Fibroblast of lung (primary cell): ENCODE measurements around the gene BCAS3. TPM values are rescaled to one million over a fixed set of nuclear protein-coding genes. Genes with fewer than 3 reads are reported as not detected.

Experiments used
- DNase-seq, 2 donors: peaks; one replicate each; pipeline versions ENCODE4 v3.0.0 to v3.0.0-alpha.2; 2010; ENCODE audit warnings: low read depth in 2 of 2
- H2AFZ ChIP-seq: 2 replicates; pipeline ENCODE4 v1.5.1; 2012; ENCODE audit warnings: low read length, control low read depth, inconsistent platforms
- H3K27ac ChIP-seq: 2 replicates; pipeline ENCODE4 v1.5.1; 2011; ENCODE audit warnings: low read length, control low read depth; ENCODE audit not compliant: insufficient read depth
- H3K27me3 ChIP-seq: 2 replicates; pipeline ENCODE4 v1.5.1; 2011; ENCODE audit warnings: mild to moderate bottlenecking, low read length; ENCODE audit not compliant: control insufficient read depth, insufficient read depth
- H3K36me3 ChIP-seq: 2 replicates; pipeline ENCODE4 v1.5.1; 2011; ENCODE audit warnings: low read length; ENCODE audit not compliant: control insufficient read depth, insufficient read depth
- H3K4me1 ChIP-seq: 2 replicates; pipeline ENCODE4 v1.5.1; 2011; ENCODE audit warnings: low read length; ENCODE audit not compliant: control insufficient read depth, insufficient read depth; ENCODE audit errors: extremely low read depth
- H3K4me2 ChIP-seq: 2 replicates; pipeline ENCODE4 v1.5.1; 2011; ENCODE audit warnings: low read length, control low read depth; ENCODE audit not compliant: insufficient read depth; ENCODE audit errors: extremely low read depth
- H3K4me3 ChIP-seq, 4 experiments: fragments of 200-600 bp in 1 of 4; sonication (generic) in 1 of 4; replicated peaks in 1 of 4; 2 replicates each; pipeline ENCODE4 v1.5.1; 2011 to 2016; ENCODE audit warnings: low read length in 4 of 4, low read depth in 3 of 4, mild to moderate bottlenecking in 3 of 4, control low read depth in 2 of 4, inconsistent platforms in 1 of 4, mixed read lengths in 1 of 4; ENCODE audit not compliant: insufficient read depth in 1 of 4; ENCODE audit errors: control extremely low read depth in 1 of 4
- H3K79me2 ChIP-seq: 2 replicates; pipeline ENCODE4 v1.5.1; 2012; ENCODE audit warnings: mild to moderate bottlenecking, low read length, inconsistent platforms; ENCODE audit not compliant: control insufficient read depth, insufficient read depth
- H3K9ac ChIP-seq: 2 replicates; pipeline ENCODE4 v1.5.1; 2011; ENCODE audit warnings: mild to moderate bottlenecking, low read length, control low read depth; ENCODE audit not compliant: insufficient read depth
- H3K9me3 ChIP-seq: 2 replicates; pipeline ENCODE4 v1.5.1; 2012; ENCODE audit warnings: low read depth, low read length; ENCODE audit not compliant: control insufficient read depth, insufficient read depth
- H4K20me1 ChIP-seq: 2 replicates; pipeline ENCODE4 v1.5.1; 2011; ENCODE audit warnings: low read length; ENCODE audit not compliant: control insufficient read depth, insufficient read depth; ENCODE audit errors: extremely low read depth
- CTCF ChIP-seq, 2 donors: IDR thresholded peaks in 1 of 2; conservative IDR thresholded peaks in 1 of 2; 1 replicate in 1 of 2; 2 replicates in 1 of 2; pipeline ENCODE4 v1.5.1; 2011 to 2012; ENCODE audit warnings: low read length in 2 of 2, control low read depth in 1 of 2, inconsistent platforms in 1 of 2, low read depth in 1 of 2, mild to moderate bottlenecking in 1 of 2
- EZH2 ChIP-seq: IDR thresholded peaks from 2 replicates; pipeline ENCODE4 v1.5.1; 2012; ENCODE audit warnings: low read length, control low read depth, mild to moderate bottlenecking; ENCODE audit errors: missing control alignments
- polyA plus RNA-seq, 2 donors: library from polyadenylated mRNA; depleted of rRNA in 1 of 2; stranded (reverse) in 1 of 2; unstranded in 1 of 2; fragments of >200 nt; gene quantifications; 2 replicates each; pipeline ENCODE4 v1.2.1, GENCODE V29; 2011 to 2012; ENCODE audit warnings: missing spikeins in 1 of 2
- total RNA-seq: library from RNA; depleted of rRNA; stranded (reverse); fragments of >200 nt; gene quantifications from 2 replicates; pipeline ENCODE4 v1.2.1, GENCODE V29; 2014

Gene BCAS3
- total and polyA plus RNA-seq, 2 donors (not counting 1 experiment from before 2014, with no cell fraction given) = 9.9 to 43.6 TPM

DNA sequence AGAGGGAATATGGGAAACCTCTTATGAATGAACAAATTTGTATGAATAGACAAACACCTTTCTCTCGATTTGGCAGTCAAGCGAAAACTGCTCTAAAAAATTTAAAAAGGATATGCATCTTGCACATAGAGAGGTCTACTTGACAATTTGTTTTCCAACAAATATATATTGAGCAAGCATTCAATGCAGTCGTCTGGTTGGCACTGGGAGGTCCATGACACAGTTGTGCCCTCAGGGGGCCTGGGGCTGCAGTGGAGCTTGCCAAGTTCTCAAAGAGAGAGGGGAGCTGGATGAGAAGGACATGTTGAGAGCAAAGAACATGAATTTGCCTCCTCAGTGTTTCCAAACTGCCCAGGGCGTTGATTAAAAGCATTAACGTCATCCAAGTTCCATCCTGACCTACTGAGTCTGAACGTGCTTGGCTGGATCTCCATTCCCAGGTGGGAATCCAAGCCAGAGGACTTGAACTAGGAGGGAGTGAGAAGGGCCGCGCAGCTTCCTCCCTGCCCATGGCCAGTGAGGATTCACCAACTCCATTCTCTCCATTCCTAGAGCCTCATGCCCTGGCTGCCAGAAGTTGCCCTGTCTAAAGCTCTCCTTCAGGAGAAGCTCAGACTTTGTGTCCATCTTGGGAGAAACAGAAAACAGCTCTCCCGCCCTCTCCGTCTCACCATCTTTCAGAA lies 746.5 kb downstream of the BCAS3 start:
- H2AFZ ChIP-seq = no peak overlapping the region
- no peak overlapping the region for H3K27ac ChIP-seq
- no peak overlapping the region for H3K9ac ChIP-seq
- no peaks in the 10 kb centered on the region for H3K79me2 ChIP-seq
- H3K36me3 ChIP-seq = no peaks in the 10 kb centered on the region
- TF ChIP-seq EZH2 (no peak), CTCF (conservative IDR thresholded peaks at IDR 0.05 in 1 of 2, IDR thresholded peaks at IDR 0.05 in 1 of 2; ENCODE audit: low read depth in 1 of 2, low read length in 2 of 2) (no peak)
- no peaks in the 10 kb centered on the region for H3K9me3 ChIP-seq
- H4K20me1 ChIP-seq = no peaks in the 10 kb centered on the region
- H3K4me2 ChIP-seq = no peak overlapping the region
- no peak overlapping the region for H3K4me3 ChIP-seq
- H3K27me3 ChIP-seq = no peaks in the 10 kb centered on the region
- DNase-seq = no peak
- peaks cover 2% of the 10 kb centered on the region for H3K4me1 ChIP-seq

DNA sequence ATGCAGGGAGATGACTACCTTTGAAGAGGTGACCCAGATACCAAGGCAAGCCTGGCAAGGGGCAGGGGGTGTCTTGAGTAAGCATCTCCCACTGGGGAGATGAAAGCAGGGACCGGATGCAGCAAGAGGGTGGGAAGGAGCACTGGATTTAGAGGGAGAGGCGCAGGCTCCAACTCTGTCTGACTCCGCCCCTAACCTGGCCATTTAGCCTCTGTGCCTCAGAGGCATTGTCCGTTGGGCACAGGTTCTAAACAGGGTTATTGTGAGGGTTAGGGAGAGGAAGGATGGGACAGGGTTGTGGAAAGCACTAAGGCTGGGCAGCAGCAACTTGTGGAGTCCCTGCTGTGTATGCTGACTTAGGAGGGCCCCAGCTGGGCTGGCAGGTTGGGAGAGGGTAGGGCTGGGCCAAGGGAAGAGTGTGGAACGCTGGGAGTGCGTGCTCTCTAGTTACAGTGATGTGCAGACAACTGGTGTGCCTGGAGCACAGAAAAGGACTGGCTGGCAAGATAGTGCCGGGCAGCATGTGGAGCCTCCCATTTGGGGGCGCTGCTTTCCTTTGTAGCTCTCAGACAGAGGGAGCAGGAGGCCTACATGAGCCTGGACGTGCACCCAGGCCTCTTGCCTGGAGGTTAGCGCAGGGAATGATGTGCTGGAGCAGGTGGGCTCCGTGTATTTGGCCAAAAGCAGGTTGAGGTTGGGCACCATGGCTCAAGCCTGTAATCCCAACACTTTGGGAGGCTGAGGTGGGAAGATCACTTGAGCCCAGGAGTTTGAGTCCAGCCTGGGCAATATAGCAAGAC lies 748.2 kb downstream of the BCAS3 start:
- Histone ChIP-seq H3K9ac (no peak overlapping the region), H3K27ac (no peak overlapping the region), H3K27me3 (no peaks in the 10 kb centered on the region), H3K4me1 (peaks cover 2% of the 10 kb centered on the region), H3K79me2 (no peaks in the 10 kb centered on the region), H3K4me2 (no peak overlapping the region), H3K9me3 (no peaks in the 10 kb centered on the region), H2AFZ (no peak overlapping the region), H4K20me1 (no peaks in the 10 kb centered on the region), H3K36me3 (no peaks in the 10 kb centered on the region), H3K4me3 (no peak overlapping the region)
- DNase-seq = peak in 1 of 2 donors; percentile 34
- TF ChIP-seq CTCF (conservative IDR thresholded peaks at IDR 0.05 in 1 of 2, IDR thresholded peaks at IDR 0.05 in 1 of 2; ENCODE audit: low read depth in 1 of 2, low read length in 2 of 2) (peak in 1 of 2 donors; percentile 30), EZH2 (no peak)

DNA sequence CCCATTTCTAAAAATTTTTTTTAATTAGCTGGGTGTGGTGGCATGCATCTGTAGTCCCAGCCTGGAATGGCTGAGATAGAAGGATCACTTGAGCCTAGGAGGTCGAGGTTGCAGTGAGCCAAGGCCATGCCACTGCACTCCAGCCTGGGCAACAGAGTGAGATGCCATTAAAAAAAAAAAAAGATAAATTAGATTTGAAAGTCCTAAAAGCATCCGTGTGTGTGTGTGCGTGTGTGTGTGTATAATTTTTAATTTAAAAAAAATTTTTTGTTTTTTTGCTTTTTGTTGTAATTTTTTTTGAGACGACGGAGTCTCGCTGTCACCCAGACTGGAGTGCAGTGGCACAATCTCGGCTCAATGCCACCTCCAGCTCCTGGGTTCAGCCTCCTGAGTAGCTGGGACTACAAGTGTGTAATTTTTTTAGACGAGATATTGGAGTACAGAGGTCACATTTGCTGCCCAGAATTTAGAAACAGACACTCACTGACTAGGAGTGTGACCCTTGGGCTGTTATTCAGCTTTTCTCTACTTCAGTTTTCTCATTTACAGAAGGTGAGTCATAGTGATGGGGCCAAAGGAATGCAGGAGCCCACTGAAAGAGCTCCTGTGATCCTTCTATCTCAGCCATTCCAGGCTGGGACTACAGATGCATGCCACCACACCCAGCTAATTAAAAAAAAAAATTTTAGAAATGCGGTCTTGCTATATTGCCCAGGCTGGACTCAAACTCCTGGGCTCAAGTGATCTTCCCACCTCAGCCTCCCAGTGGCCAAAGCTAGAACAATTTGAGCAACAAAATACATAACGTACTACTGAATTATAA lies 749.0 kb downstream of the BCAS3 start:
- Histone ChIP-seq H3K27ac (no peak overlapping the region), H3K4me2 (no peak overlapping the region), H4K20me1 (no peaks in the 10 kb centered on the region), H2AFZ (no peak overlapping the region), H3K9ac (no peak overlapping the region), H3K36me3 (no peaks in the 10 kb centered on the region), H3K4me3 (no peak overlapping the region), H3K27me3 (no peaks in the 10 kb centered on the region), H3K4me1 (peaks cover 2% of the 10 kb centered on the region), H3K79me2 (no peaks in the 10 kb centered on the region), H3K9me3 (no peaks in the 10 kb centered on the region)
- TF ChIP-seq CTCF (conservative IDR thresholded peaks at IDR 0.05 in 1 of 2, IDR thresholded peaks at IDR 0.05 in 1 of 2; ENCODE audit: low read depth in 1 of 2, low read length in 2 of 2) = peak in 1 of 2 donors; percentile 16
- no peak for TF ChIP-seq EZH2
- DNase-seq = peak in 1 of 2 donors; percentile 53
